ENCODE measurements around the gene MCM10.

MCM10 gene

GRCh38 chr10:13183625-13184024 is 22.3 kb downstream of the MCM10 start:
- no peak for DNase-seq (ENCODE audit: low read depth)
- TF ChIP-seq MYC (IDR thresholded peaks at IDR 0.05; ENCODE audit: low read depth, low read length) (no peak), MAX (IDR thresholded peaks at IDR 0.05; ENCODE audit: low read depth, low read length) (no peak), CTCF (IDR thresholded peaks at IDR 0.05; ENCODE audit: low read depth, low read length) (no peak), POLR2A (IDR thresholded peaks at IDR 0.05; ENCODE audit: extremely low read depth, insufficient read length) (no peak)
- no peak overlapping the region for H3K4me3 ChIP-seq (ENCODE audit: low read depth, low read length)

GRCh38 chr10:13184276-13184675 is 22.9 kb downstream of the MCM10 start:
- H3K4me3 ChIP-seq (ENCODE audit: low read depth, low read length), result no peak overlapping the region
- DNase-seq (ENCODE audit: low read depth), result no peak
- TF ChIP-seq MYC (IDR thresholded peaks at IDR 0.05; ENCODE audit: low read depth, low read length), result no peak
- TF ChIP-seq MAX (IDR thresholded peaks at IDR 0.05; ENCODE audit: low read depth, low read length), result no peak
- TF ChIP-seq CTCF (IDR thresholded peaks at IDR 0.05; ENCODE audit: low read depth, low read length), result no peak
- TF ChIP-seq POLR2A (IDR thresholded peaks at IDR 0.05; ENCODE audit: extremely low read depth, insufficient read length), result no peak

GRCh38 chr10:13184730-13185514 is 23.6 kb downstream of the MCM10 start:
- DNase-seq (ENCODE audit: low read depth), result no peak

GRCh38 chr10:13187135-13187534 is 25.8 kb downstream of the MCM10 start:
- DNase-seq (ENCODE audit: low read depth), result no peak
- TF ChIP-seq MYC (IDR thresholded peaks at IDR 0.05; ENCODE audit: low read depth, low read length) (no peak), POLR2A (IDR thresholded peaks at IDR 0.05; ENCODE audit: extremely low read depth, insufficient read length) (no peak), MAX (IDR thresholded peaks at IDR 0.05; ENCODE audit: low read depth, low read length) (no peak), CTCF (IDR thresholded peaks at IDR 0.05; ENCODE audit: low read depth, low read length) (no peak)
- no peak overlapping the region for H3K4me3 ChIP-seq (ENCODE audit: low read depth, low read length)

More at GRCh38 chr10:13184730-13185514, 23.6 kb downstream of the MCM10 start:
- no peak for TF ChIP-seq MAX (IDR thresholded peaks at IDR 0.05; ENCODE audit: low read depth, low read length)
- no peak overlapping the region for H3K4me3 ChIP-seq (ENCODE audit: low read depth, low read length)

GRCh38 chr10:13188593-13188992 is 27.2 kb downstream of the MCM10 start:
- TF ChIP-seq MYC (IDR thresholded peaks at IDR 0.05; ENCODE audit: low read depth, low read length), result no peak
- TF ChIP-seq CTCF (IDR thresholded peaks at IDR 0.05; ENCODE audit: low read depth, low read length), result no peak
- TF ChIP-seq MAX (IDR thresholded peaks at IDR 0.05; ENCODE audit: low read depth, low read length), result no peak
- TF ChIP-seq POLR2A (IDR thresholded peaks at IDR 0.05; ENCODE audit: extremely low read depth, insufficient read length), result no peak
- no peak for DNase-seq (ENCODE audit: low read depth)
- no peak overlapping the region for H3K4me3 ChIP-seq (ENCODE audit: low read depth, low read length)

- no peak for DNase-seq (ENCODE audit: low read depth)
- TF ChIP-seq POLR2A (IDR thresholded peaks at IDR 0.05; ENCODE audit: extremely low read depth, insufficient read length) (no peak), CTCF (IDR thresholded peaks at IDR 0.05; ENCODE audit: low read depth, low read length) (no peak), MAX (IDR thresholded peaks at IDR 0.05; ENCODE audit: low read depth, low read length) (no peak), MYC (IDR thresholded peaks at IDR 0.05; ENCODE audit: low read depth, low read length) (no peak)
- no peak overlapping the region for H3K4me3 ChIP-seq (ENCODE audit: low read depth, low read length)
Measured at GRCh38 chr10:13189961-13190360, 28.6 kb downstream of the MCM10 start.

All from NB4 (cell line).